ENCODE data around the gene ARMH1.

GRCh38 chr1:44637702-44638411 is 36.7 kb upstream of the ARMH1 start:
- no peak for TF ChIP-seq CTCF (IDR thresholded peaks at IDR 0.05)
- TF ChIP-seq EZH2 (IDR thresholded peaks at IDR 0.05; ENCODE audit: borderline replicate concordance, insufficient read depth, low read depth, low read length, poor library complexity, severe bottlenecking): no peak

Data from B cell (primary cell).